ENCODE measurements around the gene TNFRSF6B. TPM values are rescaled to one million over a fixed set of nuclear protein-coding genes. Genes with fewer than 3 reads are reported as not detected.

Gene TNFRSF6B
- total and polyA plus RNA-seq, 2 donors (not counting 1 experiment from before 2014, with no cell fraction given) = 3.8 to 35.2 TPM

DNA sequence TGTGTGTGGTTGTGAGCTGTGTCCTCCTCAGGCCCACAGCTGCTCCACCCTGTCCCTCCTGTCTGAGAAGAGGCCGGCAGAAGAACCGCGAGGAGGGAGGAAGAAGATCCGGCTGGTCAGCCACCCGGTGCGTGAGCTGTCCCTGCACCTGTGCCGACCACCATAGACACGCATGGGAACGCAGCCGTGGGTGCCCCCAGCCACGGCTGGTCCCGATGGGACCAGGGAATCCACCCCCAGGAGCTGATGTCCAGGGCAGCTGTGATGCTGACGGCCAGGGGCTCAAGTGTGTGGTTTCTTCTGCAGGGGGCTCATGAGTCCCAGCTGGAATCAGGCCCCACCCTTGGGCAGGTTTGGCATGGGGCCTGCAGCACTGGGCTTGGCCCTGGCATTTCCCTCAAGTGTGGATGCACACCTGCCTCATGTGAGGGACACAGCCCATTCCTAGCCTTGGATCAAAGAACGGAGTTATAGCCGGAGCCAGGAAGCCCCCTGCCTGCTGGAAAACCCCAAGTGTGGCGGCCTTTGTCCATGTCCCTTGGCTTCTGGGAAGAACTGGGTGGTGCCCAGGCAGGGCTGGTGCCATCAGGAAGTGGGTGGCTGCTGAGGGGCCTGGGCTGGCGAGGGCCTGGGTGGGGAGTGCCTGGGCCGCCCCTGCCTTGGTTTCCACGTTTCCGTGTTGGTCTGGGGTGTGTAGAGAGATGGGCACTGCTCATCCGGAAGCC lies 4.6 kb upstream of the TNFRSF6B start:
- DNase-seq (ENCODE audit: low read depth in 2 of 2) = no peak
- Histone ChIP-seq H3K4me3 (replicated peaks in 1 of 4; ENCODE audit: control extremely low read depth in 1 of 4, insufficient read depth in 1 of 4, low read depth in 3 of 4, low read length in 4 of 4) (no peak overlapping the region), H3K4me2 (ENCODE audit: extremely low read depth, insufficient read depth, low read length) (no peak overlapping the region), H3K36me3 (ENCODE audit: control insufficient read depth, insufficient read depth, low read length) (peaks cover 31% of the 10 kb centered on the region), H4K20me1 (ENCODE audit: control insufficient read depth, extremely low read depth, insufficient read depth, low read length) (no peaks in the 10 kb centered on the region), H3K4me1 (ENCODE audit: control insufficient read depth, extremely low read depth, insufficient read depth, low read length) (peaks cover 17% of the 10 kb centered on the region), H3K79me2 (ENCODE audit: control insufficient read depth, insufficient read depth, low read length) (no peaks in the 10 kb centered on the region), H3K27me3 (ENCODE audit: control insufficient read depth, insufficient read depth, low read length) (no peaks in the 10 kb centered on the region), H3K27ac (ENCODE audit: insufficient read depth, low read length) (peak overlapping the region; percentile 2), H3K9me3 (ENCODE audit: control insufficient read depth, insufficient read depth, low read depth, low read length) (no peaks in the 10 kb centered on the region), H3K9ac (ENCODE audit: insufficient read depth, low read length) (no peak overlapping the region), H2AFZ (ENCODE audit: low read length) (no peak overlapping the region)
- TF ChIP-seq, protein P1, sequence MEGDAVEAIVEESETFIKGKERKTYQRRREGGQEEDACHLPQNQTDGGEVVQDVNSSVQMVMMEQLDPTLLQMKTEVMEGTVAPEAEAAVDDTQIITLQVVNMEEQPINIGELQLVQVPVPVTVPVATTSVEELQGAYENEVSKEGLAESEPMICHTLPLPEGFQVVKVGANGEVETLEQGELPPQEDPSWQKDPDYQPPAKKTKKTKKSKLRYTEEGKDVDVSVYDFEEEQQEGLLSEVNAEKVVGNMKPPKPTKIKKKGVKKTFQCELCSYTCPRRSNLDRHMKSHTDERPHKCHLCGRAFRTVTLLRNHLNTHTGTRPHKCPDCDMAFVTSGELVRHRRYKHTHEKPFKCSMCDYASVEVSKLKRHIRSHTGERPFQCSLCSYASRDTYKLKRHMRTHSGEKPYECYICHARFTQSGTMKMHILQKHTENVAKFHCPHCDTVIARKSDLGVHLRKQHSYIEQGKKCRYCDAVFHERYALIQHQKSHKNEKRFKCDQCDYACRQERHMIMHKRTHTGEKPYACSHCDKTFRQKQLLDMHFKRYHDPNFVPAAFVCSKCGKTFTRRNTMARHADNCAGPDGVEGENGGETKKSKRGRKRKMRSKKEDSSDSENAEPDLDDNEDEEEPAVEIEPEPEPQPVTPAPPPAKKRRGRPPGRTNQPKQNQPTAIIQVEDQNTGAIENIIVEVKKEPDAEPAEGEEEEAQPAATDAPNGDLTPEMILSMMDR (conservative IDR thresholded peaks at IDR 0.05 in 1 of 2, IDR thresholded peaks at IDR 0.05 in 1 of 2; ENCODE audit: low read depth in 1 of 2, low read length in 2 of 2) = no peak
- TF ChIP-seq EZH2 (IDR thresholded peaks at IDR 0.05; ENCODE audit: low read length, missing control alignments) = no peak

DNA sequence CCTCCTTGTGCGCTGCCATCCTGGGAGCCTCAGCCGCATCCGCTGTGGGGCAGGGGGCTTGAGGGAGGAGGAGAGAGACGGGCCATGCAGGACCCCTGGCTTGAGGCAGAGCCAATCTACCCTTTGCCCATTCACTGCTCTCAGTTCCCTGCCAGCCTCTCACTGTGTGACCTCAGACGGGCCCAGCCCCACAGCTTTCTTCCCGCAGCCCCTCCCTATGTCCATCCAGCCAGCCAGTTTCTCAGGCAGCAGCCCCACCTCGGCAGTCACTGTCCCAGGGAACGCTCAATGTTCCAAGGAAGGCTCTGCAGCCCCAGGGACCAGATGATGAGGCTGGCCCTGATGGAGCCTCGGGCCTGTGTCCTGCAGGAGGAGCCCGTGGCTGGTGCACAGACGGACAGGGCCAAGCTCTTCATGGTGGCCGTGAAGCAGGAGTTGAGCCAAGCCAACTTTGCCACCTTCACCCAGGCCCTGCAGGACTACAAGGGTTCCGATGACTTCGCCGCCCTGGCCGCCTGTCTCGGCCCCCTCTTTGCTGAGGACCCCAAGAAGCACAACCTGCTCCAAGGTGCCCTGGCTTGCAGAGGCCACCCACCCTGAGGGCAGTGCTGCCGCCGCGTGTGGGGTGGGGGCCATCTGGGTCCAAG lies 3.9 kb upstream of the TNFRSF6B start:
- Histone ChIP-seq H2AFZ (ENCODE audit: low read length) (no peak overlapping the region), H3K4me2 (ENCODE audit: extremely low read depth, insufficient read depth, low read length) (no peak overlapping the region), H4K20me1 (ENCODE audit: control insufficient read depth, extremely low read depth, insufficient read depth, low read length) (no peaks in the 10 kb centered on the region), H3K4me1 (ENCODE audit: control insufficient read depth, extremely low read depth, insufficient read depth, low read length) (peaks cover 16% of the 10 kb centered on the region), H3K4me3 (replicated peaks in 1 of 4; ENCODE audit: control extremely low read depth in 1 of 4, insufficient read depth in 1 of 4, low read depth in 3 of 4, low read length in 4 of 4) (no peak overlapping the region), H3K36me3 (ENCODE audit: control insufficient read depth, insufficient read depth, low read length) (peaks cover 37% of the 10 kb centered on the region), H3K79me2 (ENCODE audit: control insufficient read depth, insufficient read depth, low read length) (peaks cover 3% of the 10 kb centered on the region), H3K9me3 (ENCODE audit: control insufficient read depth, insufficient read depth, low read depth, low read length) (no peaks in the 10 kb centered on the region), H3K27ac (ENCODE audit: insufficient read depth, low read length) (peak overlapping the region; percentile 2), H3K27me3 (ENCODE audit: control insufficient read depth, insufficient read depth, low read length) (no peaks in the 10 kb centered on the region), H3K9ac (ENCODE audit: insufficient read depth, low read length) (no peak overlapping the region)
- TF ChIP-seq EZH2 (IDR thresholded peaks at IDR 0.05; ENCODE audit: low read length, missing control alignments) = no peak
- TF ChIP-seq, protein P1 (conservative IDR thresholded peaks at IDR 0.05 in 1 of 2, IDR thresholded peaks at IDR 0.05 in 1 of 2; ENCODE audit: low read depth in 1 of 2, low read length in 2 of 2) = peak in 1 of 2 donors; percentile 13
- DNase-seq (ENCODE audit: low read depth in 2 of 2) = peak in 1 of 2 donors; percentile 38

DNA sequence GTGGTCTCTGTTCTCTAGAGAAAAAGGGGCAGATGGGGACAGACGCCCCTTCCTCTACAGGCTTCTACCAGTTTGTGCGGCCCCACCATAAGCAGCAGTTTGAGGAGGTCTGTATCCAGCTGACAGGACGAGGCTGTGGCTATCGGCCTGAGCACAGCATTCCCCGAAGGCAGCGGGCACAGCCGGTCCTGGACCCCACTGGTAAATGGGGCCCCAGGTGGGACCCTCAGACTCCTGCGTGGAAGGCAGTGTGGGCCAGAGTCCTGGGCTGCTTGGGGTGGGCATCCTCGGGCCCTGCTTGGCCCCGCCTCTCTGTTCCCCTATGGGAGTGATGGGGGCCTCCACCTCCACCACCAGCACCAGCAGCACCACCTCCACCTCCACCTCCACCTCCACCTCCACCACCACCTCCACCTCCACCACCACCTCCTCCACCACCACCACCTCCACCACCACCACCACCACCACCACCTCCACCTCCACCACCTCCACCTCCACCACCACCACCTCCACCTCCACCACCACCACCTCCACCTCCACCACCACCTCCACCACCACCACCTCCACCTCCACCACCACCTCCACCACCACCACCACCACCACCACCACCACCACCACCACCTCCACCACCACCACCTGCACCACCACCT lies 3.2 kb upstream of the TNFRSF6B start:
- H4K20me1 ChIP-seq (ENCODE audit: control insufficient read depth, extremely low read depth, insufficient read depth, low read length) = no peaks in the 10 kb centered on the region
- H3K79me2 ChIP-seq (ENCODE audit: control insufficient read depth, insufficient read depth, low read length) = peaks cover 3% of the 10 kb centered on the region
- H3K9ac ChIP-seq (ENCODE audit: insufficient read depth, low read length) = no peak overlapping the region
- TF ChIP-seq, protein P1 (conservative IDR thresholded peaks at IDR 0.05 in 1 of 2, IDR thresholded peaks at IDR 0.05 in 1 of 2; ENCODE audit: low read depth in 1 of 2, low read length in 2 of 2) = no peak
- no peak for TF ChIP-seq EZH2 (IDR thresholded peaks at IDR 0.05; ENCODE audit: low read length, missing control alignments)
- H3K27me3 ChIP-seq (ENCODE audit: control insufficient read depth, insufficient read depth, low read length) = no peaks in the 10 kb centered on the region
- H3K4me1 ChIP-seq (ENCODE audit: control insufficient read depth, extremely low read depth, insufficient read depth, low read length) = peaks cover 14% of the 10 kb centered on the region
- H3K36me3 ChIP-seq (ENCODE audit: control insufficient read depth, insufficient read depth, low read length) = peaks cover 37% of the 10 kb centered on the region
- H2AFZ ChIP-seq (ENCODE audit: low read length) = no peak overlapping the region
- H3K4me3 ChIP-seq (replicated peaks in 1 of 4; ENCODE audit: control extremely low read depth in 1 of 4, insufficient read depth in 1 of 4, low read depth in 3 of 4, low read length in 4 of 4) = no peak overlapping the region
- no peak overlapping the region for H3K4me2 ChIP-seq (ENCODE audit: extremely low read depth, insufficient read depth, low read length)
- H3K9me3 ChIP-seq (ENCODE audit: control insufficient read depth, insufficient read depth, low read depth, low read length) = no peaks in the 10 kb centered on the region
- no peak overlapping the region for H3K27ac ChIP-seq (ENCODE audit: insufficient read depth, low read length)
- DNase-seq (ENCODE audit: low read depth in 2 of 2) = no peak

Data from fibroblast of lung (primary cell).